ES-I3 (cell line): ENCODE results near the gene B4GALT2.

Experiments
- H3K36me3 ChIP-seq: 2 replicates; pipeline ENCODE4 v1.6.1; 2013; ENCODE audit warnings: mild to moderate bottlenecking, low read length, control low read depth, moderate library complexity; ENCODE audit not compliant: insufficient read depth
- H3K4me1 ChIP-seq: 2 replicates; pipeline ENCODE4 v1.6.1; 2013; ENCODE audit warnings: mild to moderate bottlenecking, control low read depth, low read length; ENCODE audit not compliant: insufficient read depth
- H3K9ac ChIP-seq: 2 replicates; pipeline ENCODE4 v1.6.1; 2013; ENCODE audit warnings: low read depth, mild to moderate bottlenecking, low read length, moderate library complexity
- H3K9me3 ChIP-seq: 2 replicates; pipeline ENCODE4 v1.6.1; 2013; ENCODE audit warnings: mild to moderate bottlenecking, low read length, moderate library complexity; ENCODE audit not compliant: control insufficient read depth, insufficient read depth

The B4GALT2 gene

GRCh38 chr1:44012404-44012803 is 33.4 kb downstream of the B4GALT2 start:
- Histone ChIP-seq H3K36me3 (no peaks in the 10 kb centered on the region), H3K9ac (no peak overlapping the region), H3K4me1 (peaks cover 7% of the 10 kb centered on the region; the same call in 1 of the 2 replicates), H3K9me3 (no peaks in the 10 kb centered on the region)

- H3K36me3 ChIP-seq = no peaks in the 10 kb centered on the region
- H3K4me1 ChIP-seq = peaks cover 7% of the 10 kb centered on the region; the same call in 1 of the 2 replicates
- no peak overlapping the region for H3K9ac ChIP-seq
- no peaks in the 10 kb centered on the region for H3K9me3 ChIP-seq
Observed at GRCh38 chr1:44012941-44013609, 34.1 kb downstream of the B4GALT2 start.

- H3K36me3 ChIP-seq = no peaks in the 10 kb centered on the region
- H3K4me1 ChIP-seq = peaks cover 7% of the 10 kb centered on the region; the same call in 1 of the 2 replicates
- no peak overlapping the region for H3K9ac ChIP-seq
- no peaks in the 10 kb centered on the region for H3K9me3 ChIP-seq
Observed at GRCh38 chr1:44013949-44014348, 34.9 kb downstream of the B4GALT2 start.

- Histone ChIP-seq H3K36me3 (no peaks in the 10 kb centered on the region), H3K4me1 (peaks cover 7% of the 10 kb centered on the region; the same call in 1 of the 2 replicates), H3K9ac (no peak overlapping the region), H3K9me3 (no peaks in the 10 kb centered on the region)
Observed at GRCh38 chr1:44014365-44015104, 35.5 kb downstream of the B4GALT2 start.

- Histone ChIP-seq H3K9me3 (no peaks in the 10 kb centered on the region), H3K4me1 (peaks cover 7% of the 10 kb centered on the region; the same call in 1 of the 2 replicates), H3K36me3 (no peaks in the 10 kb centered on the region), H3K9ac (no peak overlapping the region)
Observed at GRCh38 chr1:44015206-44015605, 36.2 kb downstream of the B4GALT2 start.

- Histone ChIP-seq H3K4me1 (peaks cover 7% of the 10 kb centered on the region; the same call in 1 of the 2 replicates), H3K36me3 (no peaks in the 10 kb centered on the region; the same call in 1 of the 2 replicates), H3K9ac (no peak overlapping the region), H3K9me3 (no peaks in the 10 kb centered on the region)
Observed at GRCh38 chr1:44016041-44016889, 37.3 kb downstream of the B4GALT2 start.

GRCh38 chr1:44016890-44017400 is 37.9 kb downstream of the B4GALT2 start:
- H3K36me3 ChIP-seq = no peaks in the 10 kb centered on the region; the same call in 1 of the 2 replicates
- 0 out of 2 replicates have a peak, but pooled peaks cover under 1% of the 10 kb centered on the region for H3K4me1 ChIP-seq
- no peaks in the 10 kb centered on the region for H3K9me3 ChIP-seq
- H3K9ac ChIP-seq = no peak overlapping the region

- H3K36me3 ChIP-seq = no peaks in the 10 kb centered on the region; the same call in 1 of the 2 replicates
- H3K9me3 ChIP-seq = no peaks in the 10 kb centered on the region
- no peaks in the 10 kb centered on the region for H3K4me1 ChIP-seq
- no peak overlapping the region for H3K9ac ChIP-seq
Observed at GRCh38 chr1:44019466-44019948, 40.5 kb downstream of the B4GALT2 start.

- no peaks in the 10 kb centered on the region; the same call in 1 of the 2 replicates for H3K36me3 ChIP-seq
- no peak overlapping the region for H3K9ac ChIP-seq
- H3K9me3 ChIP-seq = no peaks in the 10 kb centered on the region
- H3K4me1 ChIP-seq = no peaks in the 10 kb centered on the region
Observed at GRCh38 chr1:44020464-44020863, 41.5 kb downstream of the B4GALT2 start.

GRCh38 chr1:44021156-44021555 is 42.1 kb downstream of the B4GALT2 start:
- Histone ChIP-seq H3K9ac (no peak overlapping the region), H3K4me1 (peaks cover 5% of the 10 kb centered on the region; the same call in 1 of the 2 replicates), H3K36me3 (no peaks in the 10 kb centered on the region; the same call in 1 of the 2 replicates), H3K9me3 (no peaks in the 10 kb centered on the region)

GRCh38 chr1:44021581-44022321 is 42.7 kb downstream of the B4GALT2 start:
- no peaks in the 10 kb centered on the region; the same call in 1 of the 2 replicates for H3K36me3 ChIP-seq
- peaks cover 6% of the 10 kb centered on the region; the same call in 1 of the 2 replicates for H3K4me1 ChIP-seq
- no peaks in the 10 kb centered on the region for H3K9me3 ChIP-seq
- no peak overlapping the region for H3K9ac ChIP-seq

GRCh38 chr1:44024031-44024902 is 45.3 kb downstream of the B4GALT2 start:
- Histone ChIP-seq H3K9me3 (no peaks in the 10 kb centered on the region), H3K36me3 (no peaks in the 10 kb centered on the region; the same call in 1 of the 2 replicates), H3K9ac (no peak overlapping the region), H3K4me1 (peaks cover 6% of the 10 kb centered on the region; the same call in 1 of the 2 replicates)
